Naive thymus-derived CD8-positive, alpha-beta T cell (primary cell): ENCODE results near the gene DNAH8. TPM values are rescaled to one million over a fixed set of nuclear protein-coding genes. Genes with fewer than 3 reads are reported as not detected.
A peak's percentile ranks its signal among the peaks of the same experiment; 100 is the strongest.
"Not testable (repeated sequence)": the region's sequence is repeated elsewhere in the genome, so short reads cannot be mapped to it uniquely, and the experiment has no call there.

Experiments used
- ATAC-seq, 2 donors: fragments of 150-1000 bp; cut with Tn5 transposase in 1 of 2; sonication (Bioruptor Pico), chemical (Tn5 transposase) in 1 of 2; 1 replicate in 1 of 2; 2 replicates in 1 of 2; pipeline ENCODE4 v1.10.0; 2021; ENCODE audit warnings: mild to moderate bottlenecking in 2 of 2, moderate library complexity in 2 of 2
- POLR2A ChIA-PET: fragments of 350-600 bp; sonication (Branson Sonifier 250); formaldehyde crosslinking; loops from one replicate; lab custom pipeline; 2021; ENCODE audit warnings: antibody characterized with exemption; lab: Charles Lee
- DNase-seq, 10 donors: peaks; one replicate each; pipeline versions ENCODE4 v3.0.0 to v3.0.0-alpha.2; 2020 to 2022
- H3K27ac Mint-ChIP-seq, 10 donors: one replicate each; pipeline ENCODE4 v1.8.0; 2020 to 2022; ENCODE audit warnings: mild to moderate bottlenecking in 10 of 10, mixed read lengths in 10 of 10, moderate library complexity in 4 of 10, inconsistent platforms in 1 of 10
- H3K27me3 Mint-ChIP-seq, 5 donors: one replicate each; pipeline ENCODE4 v1.8.0; 2021 to 2022; ENCODE audit warnings: mixed read lengths in 5 of 5
- H3K36me3 Mint-ChIP-seq, 3 donors: one replicate each; pipeline ENCODE4 v1.8.0; 2020 to 2022; ENCODE audit warnings: mixed read lengths in 3 of 3, mild to moderate bottlenecking in 2 of 3, inconsistent platforms in 1 of 3
- H3K4me1 Mint-ChIP-seq, 4 donors: one replicate each; pipeline ENCODE4 v1.8.0; 2021 to 2022; ENCODE audit warnings: mixed read lengths in 4 of 4
- H3K4me3 Mint-ChIP-seq, 10 donors: one replicate each; pipeline ENCODE4 v1.8.0; 2020 to 2022; ENCODE audit warnings: mild to moderate bottlenecking in 10 of 10, mixed read lengths in 10 of 10, moderate library complexity in 6 of 10, inconsistent platforms in 1 of 10
- H3K9me3 Mint-ChIP-seq, 9 donors: one replicate each; pipeline ENCODE4 v1.8.0; 2020 to 2022; ENCODE audit warnings: mixed read lengths in 9 of 9, mild to moderate bottlenecking in 3 of 9, inconsistent platforms in 1 of 9, moderate library complexity in 1 of 9
- polyA plus RNA-seq, 3 donors: library from polyadenylated mRNA; unstranded; fragments of 300-500 nt; fragmentation: Illumina TruSeq; gene quantifications; one replicate each; pipeline ENCODE4 v1.2.3, GENCODE V29; 2021
- total RNA-seq, 8 experiments: library from RNA in 2 of 8; stranded (reverse) in 2 of 8; gene quantifications; one replicate each; pipeline ENCODE4 v1.2.3 and lab custom pipeline; 2021 to 2026

DNAH8 gene
- total and polyA plus RNA-seq, 5 experiments from 2014 or later, result not detected

- Mint-ChIP-seq H3K4me1 (peaks cover 15 to 32% (median 20%) of the 10 kb centered on the region in 4 donors), H3K36me3 (peaks cover 0 to 47% (median 12%) of the 10 kb centered on the region in 3 donors), H3K4me3 (no peak overlapping the region), H3K27ac (peak overlapping the region in 1 of 10 donors; percentile 14), H3K27me3 (no peaks in the 10 kb centered on the region), H3K9me3 (no peaks in the 10 kb centered on the region)
- POLR2A ChIA-PET, result no interaction called here
- ATAC-seq, result no peak
- no peak for DNase-seq
Observed at GRCh38 chr6:38686270-38687042, 28.7 kb upstream of the DNAH8 start.

GRCh38 chr6:38687043-38687353 lies 28.1 kb upstream of the DNAH8 start:
- Mint-ChIP-seq H3K4me3 (no peak overlapping the region), H3K9me3 (no peaks in the 10 kb centered on the region), H3K27ac (peak overlapping the region in 5 of 10 donors; percentile 1 to 54 (median 7)), H3K4me1 (peaks cover 15 to 34% (median 20%) of the 10 kb centered on the region in 4 donors), H3K27me3 (no peaks in the 10 kb centered on the region), H3K36me3 (peaks cover 0 to 41% (median 7%) of the 10 kb centered on the region in 3 donors)
- DNase-seq (no peak), ATAC-seq (no peak)
- POLR2A ChIA-PET, result no interaction called here

GRCh38 chr6:38687549-38687948 lies 27.6 kb upstream of the DNAH8 start:
- Mint-ChIP-seq H3K36me3 (peaks cover 0 to 38% (median 8%) of the 10 kb centered on the region in 3 donors), H3K27ac (peak overlapping the region in 3 of 10 donors; percentile 1 to 14 (median 7))
- POLR2A ChIA-PET, result no interaction called here

GRCh38 chr6:38688579-38689087 lies 26.5 kb upstream of the DNAH8 start:
- Mint-ChIP-seq H3K27ac (peak overlapping the region in 8 of 10 donors; percentile 1 to 78 (median 44)), H3K4me3 (peak overlapping the region in 1 of 10 donors; percentile 22), H3K4me1 (peaks cover 17 to 37% (median 20%) of the 10 kb centered on the region in 4 donors), H3K36me3 (peaks cover 0 to 28% (median 3%) of the 10 kb centered on the region in 3 donors), H3K9me3 (no peaks in the 10 kb centered on the region), H3K27me3 (no peaks in the 10 kb centered on the region)
- DNase-seq (no peak), ATAC-seq (no peak)
- POLR2A ChIA-PET, result no interaction called here

More at GRCh38 chr6:38687549-38687948, 27.6 kb upstream of the DNAH8 start:
- no peak for ATAC-seq
- Mint-ChIP-seq H3K4me1 (peaks cover 15 to 34% (median 20%) of the 10 kb centered on the region in 4 donors), H3K4me3 (no peak overlapping the region), H3K9me3 (no peaks in the 10 kb centered on the region), H3K27me3 (no peaks in the 10 kb centered on the region)
- DNase-seq, result no peak

- no peaks in the 10 kb centered on the region for H3K27me3 Mint-ChIP-seq
- H3K9me3 Mint-ChIP-seq, result peaks cover 3 to 20% (median 15%) of the 10 kb centered on the region in 9 donors
- no peak overlapping the region for H3K27ac Mint-ChIP-seq
- peaks cover 8 to 32% (median 16%) of the 10 kb centered on the region in 3 donors for H3K36me3 Mint-ChIP-seq
- H3K4me3 Mint-ChIP-seq, result no peak overlapping the region
- ATAC-seq (no peak), DNase-seq (no peak)
- H3K4me1 Mint-ChIP-seq, result peaks cover 8 to 15% (median 12%) of the 10 kb centered on the region in 4 donors
- POLR2A ChIA-PET, result no interaction called here
Observed at GRCh38 chr6:38695227-38695900, 19.7 kb upstream of the DNAH8 start.

- Mint-ChIP-seq H3K4me1 (peaks cover 8 to 16% (median 12%) of the 10 kb centered on the region in 4 donors), H3K27ac (peak overlapping the region in 1 of 10 donors; percentile 4), H3K4me3 (no peak overlapping the region), H3K36me3 (peaks cover 9 to 37% (median 17%) of the 10 kb centered on the region in 3 donors), H3K27me3 (no peaks in the 10 kb centered on the region), H3K9me3 (peaks cover 3 to 25% (median 19%) of the 10 kb centered on the region in 9 donors)
- ATAC-seq (no peak), DNase-seq (no peak)
- POLR2A ChIA-PET, result no interaction called here
Observed at GRCh38 chr6:38695933-38696332, 19.2 kb upstream of the DNAH8 start.

GRCh38 chr6:38696345-38696744 lies 18.8 kb upstream of the DNAH8 start:
- Mint-ChIP-seq H3K9me3 (peaks cover 3 to 27% (median 19%) of the 10 kb centered on the region in 9 donors), H3K4me3 (no peak overlapping the region), H3K27ac (no peak overlapping the region), H3K36me3 (peaks cover 9 to 41% (median 18%) of the 10 kb centered on the region in 3 donors), H3K27me3 (no peaks in the 10 kb centered on the region), H3K4me1 (peaks cover 10 to 16% (median 12%) of the 10 kb centered on the region in 4 donors)
- POLR2A ChIA-PET, result no interaction called here
- ATAC-seq, result no peak
- no peak for DNase-seq

GRCh38 chr6:38697846-38698245 lies 17.3 kb upstream of the DNAH8 start:
- no peak for DNase-seq
- Mint-ChIP-seq H3K36me3 (peaks cover 9 to 43% (median 22%) of the 10 kb centered on the region in 3 donors), H3K9me3 (peaks cover 3 to 33% (median 22%) of the 10 kb centered on the region in 9 donors), H3K27ac (peak overlapping the region in 1 of 10 donors; percentile 28), H3K4me1 (peaks cover 15 to 26% (median 22%) of the 10 kb centered on the region in 4 donors), H3K27me3 (no peaks in the 10 kb centered on the region), H3K4me3 (no peak overlapping the region)
- POLR2A ChIA-PET, result no interaction called here
- no peak for ATAC-seq

- POLR2A ChIA-PET, H3K27me3 Mint-ChIP-seq, ATAC-seq, DNase-seq, H3K4me3 Mint-ChIP-seq: not testable (repeated sequence)
- Mint-ChIP-seq H3K36me3 (peaks cover 9 to 39% (median 22%) of the 10 kb centered on the region in 3 donors), H3K9me3 (peaks cover 3 to 33% (median 22%) of the 10 kb centered on the region in 9 donors), H3K4me1 (peaks cover 15 to 28% (median 26%) of the 10 kb centered on the region in 4 donors), H3K27ac (peak overlapping the region in 2 of 10 donors; percentile 27 to 40)
Observed at GRCh38 chr6:38699702-38700101, 15.4 kb upstream of the DNAH8 start.

- peaks cover 0 to 12% (median 4%) of the 10 kb centered on the region in 5 donors for H3K27me3 Mint-ChIP-seq
- DNase-seq (no peak), ATAC-seq (no peak)
- H3K4me3 Mint-ChIP-seq, result peak overlapping the region in 9 of 10 donors; percentile 17 to 95 (median 91)
- peaks cover 3 to 33% (median 22%) of the 10 kb centered on the region in 9 donors for H3K9me3 Mint-ChIP-seq
- H3K4me1 Mint-ChIP-seq, result peaks cover 15 to 25% (median 23%) of the 10 kb centered on the region in 4 donors
- H3K36me3 Mint-ChIP-seq, result peaks cover 9 to 36% (median 22%) of the 10 kb centered on the region in 3 donors
- H3K27ac Mint-ChIP-seq, result peak overlapping the region in 7 of 10 donors; percentile 12 to 95 (median 62)
- POLR2A ChIA-PET, result interaction anchor here (0.7 kb wide), 2 partner anchors 130 to 883 kb away, joined by 3 to 4 read pairs; no protein-coding TSS in a partner anchor
Observed at GRCh38 chr6:38701551-38701950, 13.6 kb upstream of the DNAH8 start.

GRCh38 chr6:38702558-38703397 lies 12.3 kb upstream of the DNAH8 start, which contains the start of gene GLO1:
TSS of gene GLO1 (minus strand) at chr6:38703145. CDS start at chr6:38703054, 91 bp downstream.
- peak; percentile 88 to 97 (median 94) for DNase-seq
- H3K36me3 Mint-ChIP-seq, result peaks cover 9 to 32% (median 22%) of the 10 kb centered on the region in 3 donors
- peaks cover 2 to 24% (median 10%) of the 10 kb centered on the region in 5 donors for H3K27me3 Mint-ChIP-seq
- H3K4me1 Mint-ChIP-seq, result peaks cover 15 to 25% (median 21%) of the 10 kb centered on the region in 4 donors
- H3K9me3 Mint-ChIP-seq, result peaks cover 3 to 33% (median 22%) of the 10 kb centered on the region in 9 donors
- POLR2A ChIA-PET, result interaction anchor here (0.7 to 2.8 kb wide), 8 partner anchors 10 to 356 kb away, joined by 3 to 15 read pairs (median 3); partner anchors contain the start of gene BTBD9
- peak within 1 kb of the TSS; percentile 79 to 95 (median 92) for H3K4me3 Mint-ChIP-seq
- H3K27ac Mint-ChIP-seq, result peak within 1 kb of the TSS; percentile 80 to 95 (median 94)
- ATAC-seq, result peak; percentile 99
